DND-41 (cell line): ENCODE measurements around the gene CFAP61.

Experiments used
- ATAC-seq: fragments of 200-7000 bp; cut with Tn5 transposase; 3 replicates; pipeline ENCODE4 v1.9.1; 2021; ENCODE audit warnings: low read depth; ENCODE audit not compliant: insufficient read depth
- DNase-seq: peaks from one replicate; pipeline ENCODE4 v3.0.0-alpha.2; 2020
- H2AFZ ChIP-seq: 2 replicates; pipeline ENCODE4 v1.6.0; 2012; ENCODE audit warnings: low read depth, low read length
- H3K27ac ChIP-seq: 2 replicates; pipeline ENCODE4 v1.5.1; 2012; ENCODE audit warnings: low read length, inconsistent platforms
- H3K27me3 ChIP-seq: fragments of 200-600 bp; sonication (generic); 2 replicates; pipeline ENCODE4 v1.6.0; 2012; ENCODE audit warnings: low read length, mild to moderate bottlenecking, inconsistent platforms; ENCODE audit not compliant: insufficient read depth, poor library complexity
- H3K36me3 ChIP-seq: 2 replicates; pipeline ENCODE4 v1.5.1; 2012; ENCODE audit warnings: low read length, inconsistent platforms; ENCODE audit not compliant: insufficient read depth
- H3K4me1 ChIP-seq: 2 replicates; pipeline ENCODE4 v1.5.1; 2012; ENCODE audit warnings: mild to moderate bottlenecking, low read length; ENCODE audit not compliant: insufficient read depth
- H3K4me2 ChIP-seq: 2 replicates; pipeline ENCODE4 v1.6.0; 2012; ENCODE audit warnings: mild to moderate bottlenecking, moderate library complexity, low read length, inconsistent platforms; ENCODE audit not compliant: insufficient read depth
- H3K4me3 ChIP-seq, 2 experiments: fragments of 200-600 bp in 1 of 2; shearing (Covaris generic) in 1 of 2; 2 replicates each; pipeline ENCODE4 v1.5.1; 2012 to 2016; ENCODE audit warnings: inconsistent platforms in 2 of 2, low read length in 2 of 2, mild to moderate bottlenecking in 2 of 2, low read depth in 1 of 2, moderate library complexity in 1 of 2
- H3K79me2 ChIP-seq: 2 replicates; pipeline ENCODE4 v1.6.0; 2012; ENCODE audit warnings: low read length, inconsistent platforms; ENCODE audit not compliant: insufficient read depth
- H3K9ac ChIP-seq: 2 replicates; pipeline ENCODE4 v1.6.0; 2012; ENCODE audit warnings: low read depth, mild to moderate bottlenecking, inconsistent platforms, low read length, moderate library complexity
- H3K9me3 ChIP-seq: 2 replicates; pipeline ENCODE4 v1.5.1; 2012; ENCODE audit warnings: low read length, moderate library complexity, mild to moderate bottlenecking, inconsistent platforms; ENCODE audit not compliant: insufficient read depth, severe bottlenecking
- H4K20me1 ChIP-seq: 2 replicates; pipeline ENCODE4 v1.6.0; 2012; ENCODE audit warnings: low read length; ENCODE audit not compliant: insufficient read depth
- CTCF ChIP-seq: IDR thresholded peaks from 2 replicates; pipeline ENCODE4 v1.5.1; 2012; ENCODE audit warnings: borderline replicate concordance, low read length, moderate library complexity, mild to moderate bottlenecking; ENCODE audit not compliant: poor library complexity, severe bottlenecking; ENCODE audit errors: extremely low read depth
- EZH2 ChIP-seq: IDR thresholded peaks from 3 replicates; pipeline ENCODE4 v1.6.1; 2012; ENCODE audit warnings: borderline replicate concordance, low read depth, mild to moderate bottlenecking, moderate library complexity, low read length, inconsistent platforms; ENCODE audit not compliant: severe bottlenecking

The CFAP61 gene

DNA sequence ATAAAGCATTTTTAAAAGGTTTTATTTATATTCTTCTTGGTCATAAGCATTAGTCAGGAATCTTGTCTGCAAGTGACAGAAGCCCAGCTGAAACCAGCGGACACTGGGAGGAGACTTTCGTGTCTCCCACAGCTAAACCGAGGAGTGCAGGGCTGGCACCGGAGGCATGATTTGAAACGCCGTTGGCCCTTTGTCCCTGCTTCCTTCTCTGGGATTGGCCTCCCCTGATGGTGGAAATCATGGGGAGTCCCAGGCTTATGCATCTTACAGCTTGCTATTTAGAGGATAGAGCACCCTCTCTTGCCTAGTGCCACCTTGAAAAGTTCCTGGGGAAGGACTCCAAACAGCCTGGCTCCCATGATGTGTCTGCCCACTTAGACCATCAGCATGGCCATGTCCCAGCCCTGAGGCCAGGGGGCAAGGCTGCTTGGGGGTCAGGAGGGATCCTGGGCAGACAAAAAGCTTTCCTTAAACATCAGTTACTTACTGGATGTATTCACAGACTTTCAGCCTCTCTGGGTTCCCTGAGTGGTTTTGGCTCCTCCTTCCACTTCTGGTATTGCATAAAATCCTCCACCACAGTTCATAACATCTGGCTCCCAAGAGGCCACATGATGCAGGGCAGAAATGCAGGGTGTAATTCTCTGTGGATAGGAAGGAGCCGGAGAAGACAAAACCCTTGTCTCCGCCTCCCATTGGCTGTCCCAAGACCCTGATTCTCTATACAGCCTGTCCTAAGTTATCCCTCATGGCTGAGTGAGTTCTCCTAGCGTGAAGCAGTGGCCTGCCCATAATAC lies 266.2 kb downstream of the CFAP61 start:
- no peaks in the 10 kb centered on the region for H3K36me3 ChIP-seq
- no peak for ATAC-seq
- no peaks in the 10 kb centered on the region for H3K4me1 ChIP-seq
- TF ChIP-seq EZH2, result no peak
- no peaks in the 10 kb centered on the region for H4K20me1 ChIP-seq
- DNase-seq, result no peak
- no peak overlapping the region for H3K27ac ChIP-seq
- no peaks in the 10 kb centered on the region for H3K9me3 ChIP-seq
- no peaks in the 10 kb centered on the region for H3K79me2 ChIP-seq
- no peak overlapping the region for H2AFZ ChIP-seq
- no peak overlapping the region for H3K4me2 ChIP-seq
- H3K9ac ChIP-seq, result no peak overlapping the region
- H3K4me3 ChIP-seq, result no peak overlapping the region
- H3K27me3 ChIP-seq, result no peaks in the 10 kb centered on the region

GRCh38 chr20:20321134-20321533 lies 268.8 kb downstream of the CFAP61 start:
- H3K4me2 ChIP-seq, result no peak overlapping the region

DNA sequence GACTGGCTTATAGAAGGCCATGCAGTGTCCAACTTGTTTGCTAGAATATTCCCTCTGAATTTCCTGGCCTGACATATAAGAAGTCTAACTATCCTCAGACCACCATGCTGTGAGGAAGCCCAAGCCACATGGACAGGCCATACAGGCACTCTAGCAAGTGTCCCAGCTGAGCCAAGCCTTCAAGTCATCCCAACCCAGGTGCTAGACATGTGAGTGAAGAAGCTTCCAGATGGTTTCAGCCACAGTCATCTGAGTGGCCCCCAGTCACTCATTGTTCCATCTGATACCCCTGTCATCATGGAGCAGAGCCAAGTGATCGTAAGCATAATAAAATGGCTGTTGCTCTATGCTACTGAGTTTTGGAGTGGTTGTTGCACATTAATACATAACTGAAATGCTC lies 269.6 kb downstream of the CFAP61 start:
- Histone ChIP-seq H3K9me3 (no peaks in the 10 kb centered on the region), H3K4me1 (no peaks in the 10 kb centered on the region), H4K20me1 (no peaks in the 10 kb centered on the region), H3K27me3 (no peaks in the 10 kb centered on the region), H2AFZ (no peak overlapping the region), H3K27ac (no peak overlapping the region), H3K4me2 (no peak overlapping the region), H3K79me2 (no peaks in the 10 kb centered on the region), H3K4me3 (no peak overlapping the region), H3K36me3 (no peaks in the 10 kb centered on the region), H3K9ac (no peak overlapping the region)
- TF ChIP-seq CTCF, result no peak
- TF ChIP-seq EZH2, result no peak
- no peak for DNase-seq
- no peak for ATAC-seq

More at GRCh38 chr20:20321134-20321533, 268.8 kb downstream of the CFAP61 start:
- no peaks in the 10 kb centered on the region for H3K9me3 ChIP-seq
- TF ChIP-seq EZH2, result no peak
- no peak overlapping the region for H3K9ac ChIP-seq
- H4K20me1 ChIP-seq, result no peaks in the 10 kb centered on the region
- no peaks in the 10 kb centered on the region for H3K36me3 ChIP-seq
- H3K4me3 ChIP-seq, result no peak overlapping the region
- H3K27me3 ChIP-seq, result no peaks in the 10 kb centered on the region
- ATAC-seq, result no peak
- no peaks in the 10 kb centered on the region for H3K79me2 ChIP-seq
- no peak for DNase-seq
- H2AFZ ChIP-seq, result no peak overlapping the region
- no peak overlapping the region for H3K27ac ChIP-seq
- H3K4me1 ChIP-seq, result no peaks in the 10 kb centered on the region

- ATAC-seq, result no peak
Measured at GRCh38 chr20:20322912-20323311, 270.6 kb downstream of the CFAP61 start.

More at GRCh38 chr20:20322912-20323311, 270.6 kb downstream of the CFAP61 start:
- Histone ChIP-seq H4K20me1 (no peaks in the 10 kb centered on the region), H3K4me2 (no peak overlapping the region), H2AFZ (no peak overlapping the region), H3K27ac (no peak overlapping the region), H3K4me1 (no peaks in the 10 kb centered on the region), H3K9me3 (no peaks in the 10 kb centered on the region), H3K4me3 (no peak overlapping the region), H3K9ac (no peak overlapping the region), H3K27me3 (no peaks in the 10 kb centered on the region), H3K36me3 (no peaks in the 10 kb centered on the region), H3K79me2 (no peaks in the 10 kb centered on the region)
- no peak for DNase-seq
- no peak for TF ChIP-seq EZH2
- TF ChIP-seq CTCF, result no peak
